Activated CD4-positive, alpha-beta T cell treated with anti-CD3 and anti-CD28 coated beads, Interleukin-2, amount 10 ng/mL, durations not matched to agents 24 days and 14 days (primary cell): ENCODE results near the gene DDAH1. TPM values are rescaled to one million over a fixed set of nuclear protein-coding genes. Genes with fewer than 3 reads are reported as not detected.
A peak's percentile ranks its signal among the peaks of the same experiment; 100 is the strongest.
"Not testable (repeated sequence)": the region's sequence is repeated elsewhere in the genome, so short reads cannot be mapped to it uniquely, and the experiment has no call there.

Source experiments
- DNase-seq: peaks from one replicate; pipeline ENCODE4 v3.0.0; 2022
- H3K27ac Mint-ChIP-seq: one replicate; pipeline ENCODE4 v1.8.0; 2022; ENCODE audit warnings: mild to moderate bottlenecking, mixed read lengths
- H3K27me3 Mint-ChIP-seq: one replicate; pipeline ENCODE4 v1.8.0; 2022; ENCODE audit warnings: mixed read lengths
- H3K36me3 Mint-ChIP-seq: one replicate; pipeline ENCODE4 v1.8.0; 2022; ENCODE audit warnings: low read depth, mild to moderate bottlenecking, mixed read lengths
- H3K4me1 Mint-ChIP-seq: one replicate; pipeline ENCODE4 v1.8.0; 2021; ENCODE audit warnings: mixed read lengths
- H3K4me3 Mint-ChIP-seq: one replicate; pipeline ENCODE4 v1.8.0; 2022; ENCODE audit warnings: mild to moderate bottlenecking, moderate library complexity, mixed read lengths
- H3K9me3 Mint-ChIP-seq: one replicate; pipeline ENCODE4 v1.8.0; 2021; ENCODE audit warnings: mixed read lengths
- intact Hi-C: fragments of 100-400 bp; cut with micrococcal nuclease; formaldehyde crosslinking; loops from one replicate; pipeline ENCODE4 v1.15.1; 2023
- total RNA-seq: library from RNA; stranded (reverse); gene quantifications from 2 replicates; pipeline ENCODE4 v1.2.3, GENCODE V29; 2022

Gene DDAH1
- total RNA-seq, 1 donor from 2014 or later, result not detected

DNA sequence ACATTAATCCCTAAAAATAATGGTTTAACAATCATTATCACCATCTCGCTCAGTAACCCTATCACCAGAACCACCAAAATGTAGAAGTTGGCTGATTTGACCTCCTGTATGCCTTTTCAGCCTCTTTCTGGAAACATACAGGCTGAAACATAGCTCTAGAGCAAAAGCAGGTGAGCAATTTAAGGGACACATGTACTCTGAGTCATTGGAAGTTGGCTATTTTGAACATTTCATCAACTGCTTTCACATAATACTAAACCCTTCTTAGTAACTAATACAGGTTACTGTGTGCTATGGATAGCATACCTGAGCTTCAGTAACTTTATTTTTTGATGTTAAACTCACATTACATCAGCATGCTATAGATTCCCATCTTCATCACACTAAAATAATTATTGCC, 19.8 kb upstream of the DDAH1 start:
- Mint-ChIP-seq H3K27me3 (peaks cover 20% of the 10 kb centered on the region), H3K9me3 (no peaks in the 10 kb centered on the region), H3K27ac (no peak overlapping the region), H3K36me3 (no peaks in the 10 kb centered on the region), H3K4me1 (no peaks in the 10 kb centered on the region), H3K4me3 (no peak overlapping the region)
- no peak for DNase-seq
- intact Hi-C loops, result no loop called here

DNA sequence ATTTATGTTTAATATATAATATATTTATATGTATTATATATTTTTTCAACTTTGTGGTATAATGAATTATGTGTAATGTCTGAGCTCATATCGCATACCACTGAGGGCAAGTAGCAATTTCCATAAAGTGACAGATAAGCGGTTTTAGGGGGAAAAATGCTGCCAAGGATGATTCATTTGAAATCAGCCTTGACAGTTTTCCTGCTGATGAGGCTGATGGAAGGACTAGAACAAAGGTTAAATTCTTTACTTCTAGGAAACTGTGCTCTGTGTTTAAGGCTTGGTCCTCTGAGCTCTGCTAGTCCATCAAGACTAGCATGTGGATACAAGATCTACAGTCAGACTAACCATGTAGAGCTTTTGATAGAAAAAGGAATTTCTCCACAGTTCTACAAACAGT, 19.3 kb upstream of the DDAH1 start:
- no peak for DNase-seq
- no peak overlapping the region for H3K4me3 Mint-ChIP-seq
- peaks cover 17% of the 10 kb centered on the region for H3K27me3 Mint-ChIP-seq
- H3K9me3 Mint-ChIP-seq, result no peaks in the 10 kb centered on the region
- H3K4me1 Mint-ChIP-seq, result no peaks in the 10 kb centered on the region
- intact Hi-C loops, result no loop called here
- no peaks in the 10 kb centered on the region for H3K36me3 Mint-ChIP-seq
- H3K27ac Mint-ChIP-seq, result no peak overlapping the region

DNA sequence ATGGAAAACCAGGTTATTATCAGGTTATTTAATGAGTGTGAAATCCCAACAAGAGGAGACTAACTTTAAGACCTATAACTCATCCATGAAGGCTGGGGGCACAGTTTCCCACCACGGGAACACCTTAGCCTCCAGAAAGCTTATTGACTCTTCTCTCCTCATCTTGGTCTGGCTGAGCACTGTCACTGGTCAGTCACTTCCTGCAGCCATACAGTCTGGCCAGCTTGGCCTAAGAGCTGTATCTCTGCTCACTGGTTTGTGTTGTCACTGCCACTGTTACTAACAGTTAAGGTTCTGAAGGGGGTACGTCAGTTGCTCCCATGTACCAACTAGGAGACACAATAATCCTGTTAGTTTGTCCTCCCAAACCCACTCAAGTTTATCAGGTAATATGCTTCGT, 16.7 kb upstream of the DDAH1 start:
- Mint-ChIP-seq H3K4me1 (no peaks in the 10 kb centered on the region), H3K27me3 (peaks cover 10% of the 10 kb centered on the region), H3K36me3 (no peaks in the 10 kb centered on the region), H3K4me3 (no peak overlapping the region), H3K27ac (no peak overlapping the region), H3K9me3 (no peaks in the 10 kb centered on the region)
- intact Hi-C loops, result no loop called here
- DNase-seq, result no peak

DNA sequence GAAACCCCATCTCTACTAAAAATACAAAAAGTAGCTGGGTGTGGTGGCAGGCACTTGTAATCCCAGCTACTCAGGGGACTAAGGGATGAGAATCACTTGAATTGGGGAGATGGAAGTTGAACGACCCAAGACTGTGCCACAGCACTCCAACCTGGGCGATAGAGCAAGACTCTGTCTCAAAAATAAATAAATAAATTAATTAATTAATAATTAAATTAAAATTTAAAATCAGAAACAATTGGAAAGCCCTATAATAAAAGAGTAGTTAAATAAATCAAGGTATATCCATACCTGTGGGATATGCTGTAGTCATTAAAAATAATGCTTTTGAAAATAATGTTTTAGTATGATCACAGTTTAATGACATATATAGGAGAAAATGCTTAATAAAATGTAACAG, 15.6 kb upstream of the DDAH1 start:
- intact Hi-C loops, result no loop called here
- H3K27me3 Mint-ChIP-seq, result peaks cover 7% of the 10 kb centered on the region
- H3K9me3 Mint-ChIP-seq, result no peaks in the 10 kb centered on the region
- no peaks in the 10 kb centered on the region for H3K4me1 Mint-ChIP-seq
- H3K27ac Mint-ChIP-seq, result no peak overlapping the region
- H3K36me3 Mint-ChIP-seq, result no peaks in the 10 kb centered on the region
- no peak for DNase-seq
- no peak overlapping the region for H3K4me3 Mint-ChIP-seq

DNA sequence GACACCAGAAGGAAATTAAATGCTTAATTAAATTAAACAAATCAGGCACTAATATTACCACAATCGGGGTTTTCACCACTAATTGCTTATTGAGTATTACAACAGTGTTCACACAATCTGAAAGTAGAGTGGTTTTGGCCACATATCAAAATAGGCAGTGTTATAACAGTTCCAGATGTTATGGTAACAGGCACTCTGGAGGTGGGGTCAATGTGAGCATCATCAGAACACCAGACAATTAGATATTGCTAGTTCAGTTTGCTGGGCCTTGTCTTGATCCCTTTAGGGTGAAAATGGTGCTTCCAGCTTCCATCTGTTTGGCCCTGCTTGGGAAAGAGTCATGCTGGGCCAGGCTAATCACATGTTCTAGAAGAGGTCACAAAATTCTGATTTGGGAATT, 14.5 kb upstream of the DDAH1 start:
- intact Hi-C loops, result no loop called here
- H3K27ac Mint-ChIP-seq, result no peak overlapping the region
- peaks cover 5% of the 10 kb centered on the region for H3K27me3 Mint-ChIP-seq
- H3K4me1 Mint-ChIP-seq, result no peaks in the 10 kb centered on the region
- DNase-seq, result no peak
- no peaks in the 10 kb centered on the region for H3K9me3 Mint-ChIP-seq
- H3K4me3 Mint-ChIP-seq, result no peak overlapping the region
- no peaks in the 10 kb centered on the region for H3K36me3 Mint-ChIP-seq

DNA sequence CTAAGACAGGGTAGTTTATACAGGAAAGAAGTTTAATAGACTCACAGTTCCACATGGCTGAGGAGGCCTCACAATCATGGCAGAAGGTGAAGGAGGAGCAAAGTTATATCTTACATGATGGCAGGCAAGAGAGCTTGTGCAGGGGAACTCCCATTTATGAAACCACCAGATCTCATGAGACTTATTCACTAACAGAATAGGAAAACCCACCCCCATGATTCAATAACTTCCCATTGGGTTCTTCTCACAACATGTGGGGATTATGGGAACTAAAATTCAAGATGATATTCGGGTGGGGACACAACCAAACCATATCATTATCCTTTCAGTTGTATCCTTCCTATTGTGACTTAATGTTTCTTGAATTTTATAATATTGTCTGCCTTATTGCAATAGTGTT, 13.4 kb upstream of the DDAH1 start:
- no peak overlapping the region for H3K27ac Mint-ChIP-seq
- H3K27me3 Mint-ChIP-seq, result peaks cover 2% of the 10 kb centered on the region
- no peaks in the 10 kb centered on the region for H3K9me3 Mint-ChIP-seq
- DNase-seq, result no peak
- H3K36me3 Mint-ChIP-seq, result no peaks in the 10 kb centered on the region
- no peak overlapping the region for H3K4me3 Mint-ChIP-seq
- intact Hi-C loops, result no loop called here
- no peaks in the 10 kb centered on the region for H3K4me1 Mint-ChIP-seq

DNA sequence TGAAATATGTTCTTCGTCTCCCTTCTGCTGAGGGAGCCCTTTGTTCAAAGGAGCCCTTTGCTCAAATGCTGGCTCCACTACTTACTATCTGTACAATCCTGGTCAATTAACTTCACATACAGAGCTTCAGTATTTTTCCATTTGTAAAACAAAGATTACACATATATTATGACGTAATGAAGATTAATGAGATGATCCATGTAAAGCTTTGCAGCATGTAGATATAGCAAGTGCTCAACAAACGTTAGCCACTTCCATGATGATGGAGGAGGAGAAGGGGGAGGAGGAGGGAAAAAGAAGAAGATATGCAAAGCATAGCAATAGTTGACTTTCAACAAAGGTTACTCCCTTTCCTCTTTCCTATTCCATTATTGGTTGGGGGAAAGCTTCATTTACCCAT, 10.1 kb upstream of the DDAH1 start:
- DNase-seq, result no peak
- H3K4me1 Mint-ChIP-seq, result no peaks in the 10 kb centered on the region
- peaks cover 4% of the 10 kb centered on the region for H3K27me3 Mint-ChIP-seq
- no peak overlapping the region for H3K27ac Mint-ChIP-seq
- no peak overlapping the region for H3K4me3 Mint-ChIP-seq
- H3K36me3 Mint-ChIP-seq, result no peaks in the 10 kb centered on the region
- H3K9me3 Mint-ChIP-seq, result no peaks in the 10 kb centered on the region
- intact Hi-C loops, result no loop called here

DNA sequence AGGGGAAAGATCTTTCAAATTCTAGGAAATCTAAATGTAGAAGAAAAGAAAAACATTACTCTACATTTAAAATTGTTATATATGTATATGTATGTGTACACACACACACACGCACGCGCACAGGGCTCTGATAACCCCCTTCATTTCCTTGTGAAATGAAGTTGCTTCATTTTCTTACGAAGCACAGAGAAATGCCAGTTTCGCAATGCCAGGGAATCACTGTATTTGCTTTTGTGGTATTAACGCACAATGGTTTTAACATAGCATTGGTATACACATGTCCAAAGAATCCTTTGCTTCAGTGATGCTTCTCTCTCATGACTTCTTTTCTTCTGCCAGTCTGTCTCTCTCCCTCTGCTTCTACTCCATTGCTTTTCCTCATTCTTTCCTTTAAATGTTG, 8.4 kb upstream of the DDAH1 start:
- H3K4me3 Mint-ChIP-seq, result no peak overlapping the region
- H3K27me3 Mint-ChIP-seq, result peaks cover 15% of the 10 kb centered on the region
- intact Hi-C loops, result no loop called here
- H3K4me1 Mint-ChIP-seq, result no peaks in the 10 kb centered on the region
- DNase-seq, result no peak
- no peaks in the 10 kb centered on the region for H3K9me3 Mint-ChIP-seq
- no peak overlapping the region for H3K27ac Mint-ChIP-seq
- H3K36me3 Mint-ChIP-seq, result no peaks in the 10 kb centered on the region

DNA sequence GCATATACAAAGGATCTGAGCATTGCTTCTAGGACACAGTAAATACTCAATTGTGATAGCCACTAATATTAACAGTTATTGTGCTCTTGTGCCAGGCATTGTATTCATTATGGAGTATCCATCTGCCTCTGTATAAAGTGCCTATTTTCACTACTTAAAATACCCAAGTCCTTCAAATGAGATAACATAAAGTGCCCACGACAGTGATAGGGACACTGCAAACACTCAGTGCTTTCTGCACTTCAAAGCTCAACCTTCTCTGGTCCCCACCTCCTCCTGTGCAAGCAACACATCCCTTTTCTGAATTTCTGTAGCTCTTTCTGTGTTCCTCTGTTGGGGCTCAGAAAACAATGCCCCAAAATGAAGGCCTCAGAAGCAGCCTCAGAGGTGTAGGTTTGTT, 6.6 kb upstream of the DDAH1 start:
- Mint-ChIP-seq H3K27ac (no peak overlapping the region), H3K27me3 (peaks cover 24% of the 10 kb centered on the region), H3K36me3 (no peaks in the 10 kb centered on the region), H3K4me3 (no peak overlapping the region), H3K9me3 (no peaks in the 10 kb centered on the region), H3K4me1 (no peaks in the 10 kb centered on the region)
- intact Hi-C loops, result no loop called here
- DNase-seq, result no peak

DNA sequence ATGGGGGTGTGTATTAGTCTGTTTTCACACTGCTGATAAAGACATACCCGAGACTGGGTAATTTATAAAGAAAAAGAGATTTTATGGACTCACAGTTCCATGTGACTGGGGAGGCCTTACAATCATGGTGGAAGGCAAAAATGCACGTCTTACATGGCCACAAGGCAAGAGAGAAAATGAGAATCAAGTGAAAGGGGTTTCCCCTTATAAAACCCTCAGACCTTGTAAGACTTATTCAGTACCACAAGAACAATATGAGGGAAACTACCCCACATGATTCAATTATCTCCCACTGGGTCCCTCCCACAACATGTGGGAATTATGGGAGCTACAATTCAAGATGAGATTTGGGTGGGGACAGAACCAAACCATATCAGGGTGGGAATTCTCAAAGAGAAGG, 5.2 kb upstream of the DDAH1 start:
- H3K27me3 Mint-ChIP-seq, result peaks cover 34% of the 10 kb centered on the region
- DNase-seq, H3K27ac Mint-ChIP-seq, H3K4me1 Mint-ChIP-seq, intact Hi-C loops, H3K9me3 Mint-ChIP-seq, H3K36me3 Mint-ChIP-seq, H3K4me3 Mint-ChIP-seq: not testable (repeated sequence)

DNA sequence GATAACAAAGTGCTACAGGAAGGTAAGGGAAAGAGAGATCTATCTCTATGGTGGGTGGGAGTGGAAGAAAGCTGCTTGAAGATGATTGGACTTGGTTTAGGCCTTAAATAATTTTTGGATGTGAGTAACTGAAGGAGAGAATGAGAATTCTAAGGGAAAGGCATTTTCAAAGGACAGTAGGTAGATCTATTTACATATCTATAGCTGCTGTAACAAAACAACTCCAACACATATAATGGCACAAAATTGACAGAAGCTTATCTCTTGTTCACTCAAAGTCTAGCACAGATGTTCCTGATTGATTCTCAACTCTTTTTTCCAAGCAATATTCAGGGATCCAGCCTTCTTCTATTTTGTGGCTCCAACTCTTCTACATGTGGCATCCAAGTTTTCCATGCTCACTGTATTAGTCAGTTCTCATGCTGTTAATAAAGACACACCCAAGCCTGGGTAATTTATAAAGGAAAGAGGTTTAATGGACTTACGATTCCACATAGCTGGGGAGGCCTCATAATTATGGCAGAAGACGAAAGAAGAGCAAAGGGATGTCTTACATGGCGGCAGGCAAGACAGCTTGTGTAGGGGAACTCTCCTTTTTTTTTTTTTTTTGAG, 3.1 kb upstream of the DDAH1 start:
- no peak for DNase-seq
- Mint-ChIP-seq H3K4me1 (peaks cover 6% of the 10 kb centered on the region), H3K4me3 (no peak overlapping the region), H3K36me3 (no peaks in the 10 kb centered on the region), H3K27ac (no peak overlapping the region), H3K27me3 (peaks cover 48% of the 10 kb centered on the region), H3K9me3 (no peaks in the 10 kb centered on the region)
- intact Hi-C loops, result no loop called here

DNA sequence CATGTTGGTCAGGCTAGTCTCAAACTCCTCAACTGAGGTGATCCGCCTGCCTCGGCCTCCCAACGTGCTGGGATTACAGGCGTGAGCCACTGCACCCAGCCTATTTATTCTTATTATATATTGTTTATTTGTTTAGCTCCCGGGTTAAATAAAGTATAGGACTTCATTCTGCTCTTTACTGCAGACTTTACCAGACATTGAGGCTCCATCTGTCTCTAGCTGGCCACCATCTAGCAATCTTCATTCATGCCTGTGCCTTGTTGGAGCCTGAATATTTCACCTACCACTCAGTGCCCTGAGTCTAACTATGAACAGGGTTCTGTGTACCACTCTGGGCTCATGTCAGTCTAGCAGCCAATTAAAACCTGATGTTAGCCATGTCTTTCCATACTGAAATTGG, 2.1 kb upstream of the DDAH1 start:
- Mint-ChIP-seq H3K9me3 (no peaks in the 10 kb centered on the region), H3K27ac (no peak overlapping the region), H3K4me1 (peaks cover 6% of the 10 kb centered on the region), H3K36me3 (no peaks in the 10 kb centered on the region), H3K27me3 (peaks cover 58% of the 10 kb centered on the region), H3K4me3 (no peak overlapping the region)
- DNase-seq, result no peak
- intact Hi-C loops, result no loop called here

DNA sequence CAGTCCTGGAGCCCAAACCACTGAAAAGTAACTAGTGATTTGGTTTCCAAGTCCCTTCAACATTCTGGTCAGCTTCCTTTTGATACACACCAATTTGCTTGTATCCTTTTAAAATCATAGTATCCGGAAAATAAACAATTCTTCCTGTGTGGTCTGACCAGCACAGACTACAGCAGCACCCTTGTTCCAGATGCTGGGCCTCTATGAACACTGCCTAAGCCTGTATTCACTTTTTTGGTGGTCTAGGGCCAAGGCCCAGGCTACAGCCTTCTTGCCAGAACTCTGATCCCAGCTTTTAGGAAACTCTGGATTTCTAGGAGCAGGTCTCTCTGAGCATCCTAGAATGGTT, 801 bp upstream of the DDAH1 start:
- Mint-ChIP-seq H3K27ac (no peak overlapping the region), H3K9me3 (no peaks in the 10 kb centered on the region), H3K4me1 (peaks cover 6% of the 10 kb centered on the region), H3K4me3 (peak overlapping the region; percentile 13), H3K27me3 (peaks cover 62% of the 10 kb centered on the region), H3K36me3 (no peaks in the 10 kb centered on the region)
- no peak for DNase-seq
- intact Hi-C loops, result no loop called here

DNA sequence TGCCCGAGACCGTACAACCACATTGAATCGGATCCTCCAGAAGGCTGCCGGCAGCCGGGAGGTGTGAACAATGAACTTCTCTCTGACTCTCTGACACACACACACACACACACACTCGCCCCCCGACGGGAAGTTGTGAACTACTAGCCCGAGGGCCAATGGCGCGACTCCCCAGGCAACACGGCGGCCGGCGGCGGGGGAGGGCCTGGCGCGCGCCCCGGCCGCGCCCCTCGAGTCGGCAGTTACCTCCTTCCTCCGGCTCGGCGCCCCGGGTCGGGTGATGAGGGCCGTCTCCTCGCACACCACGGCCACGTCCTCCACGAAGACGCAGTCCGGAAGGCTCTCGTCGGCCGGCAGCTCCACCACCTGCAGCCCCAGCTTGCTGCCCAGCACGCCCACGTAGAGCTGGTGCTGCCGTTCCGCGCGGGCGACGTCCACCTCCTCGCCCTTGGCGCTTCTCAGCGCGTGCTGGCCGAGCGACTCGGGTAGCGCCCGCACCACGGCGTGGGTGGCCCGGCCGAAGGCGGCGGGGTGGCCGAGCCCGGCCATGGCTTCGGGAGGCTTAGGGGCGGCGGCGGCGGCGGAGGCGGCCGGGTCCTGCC, 361 bp downstream of the DDAH1 start:
- Mint-ChIP-seq H3K4me1 (peaks cover 6% of the 10 kb centered on the region), H3K4me3 (peak overlapping the region; percentile 62), H3K27me3 (peaks cover 64% of the 10 kb centered on the region), H3K27ac (no peak overlapping the region), H3K9me3 (no peaks in the 10 kb centered on the region), H3K36me3 (no peaks in the 10 kb centered on the region)
- intact Hi-C loops, result loop anchor here (5.0 kb wide), 1 partner anchor 113 kb away; no protein-coding TSS in a partner anchor
- DNase-seq, result peak; percentile 62
